ENCODE measurements around the gene FREM1.
A peak's percentile ranks its signal among the peaks of the same experiment; 100 is the strongest.

FREM1 gene

GRCh38 chr9:14693251-14693861 lies 216.9 kb downstream of the FREM1 start, which contains the start of gene ZDHHC21:
Gene ZDHHC21, minus strand, starts transcription at chr9:14693432. Its CDS starts 19,092 bp downstream, at chr9:14674340.
- FAIRE-seq = no peak

GRCh38 chr9:14692470-14693250 lies 217.6 kb downstream of the FREM1 start:
- peak; percentile 8 for FAIRE-seq

- no peak for FAIRE-seq
Observed at GRCh38 chr9:14690948-14691730, 219.1 kb downstream of the FREM1 start.

GRCh38 chr9:14687042-14687719 lies 223.0 kb downstream of the FREM1 start:
- no peak for FAIRE-seq

- no peak for FAIRE-seq
Observed at GRCh38 chr9:14686168-14686567, 224.1 kb downstream of the FREM1 start.
